HEK293T (cell line): ENCODE results near the gene IL1R1.

Experiments
- BHLHE40 ChIP-seq: fragments of 450-650 bp; IDR thresholded peaks from 2 replicates; pipeline ENCODE4 v1.6.1; 2016; ENCODE audit warnings: mild to moderate bottlenecking, moderate library complexity, borderline replicate concordance
- ELF4 ChIP-seq: fragments of 450-650 bp; IDR thresholded peaks from 2 replicates; pipeline ENCODE4 v1.6.1; 2017; ENCODE audit warnings: antibody characterized with exemption
- FOXK2 ChIP-seq: fragments of 450-650 bp; IDR thresholded peaks from 2 replicates; pipeline ENCODE4 v1.6.1; 2016; ENCODE audit warnings: mild to moderate bottlenecking
- NFRKB ChIP-seq: fragments of 450-650 bp; IDR thresholded peaks from 2 replicates; pipeline ENCODE4 v1.6.1; 2016; ENCODE audit warnings: mild to moderate bottlenecking, moderate library complexity
- SP1 ChIP-seq: fragments of 450-650 bp; IDR thresholded peaks from 2 replicates; pipeline ENCODE4 v1.6.1; 2017
- ZNF384 ChIP-seq: fragments of 450-650 bp; IDR thresholded peaks from 2 replicates; pipeline ENCODE4 v1.6.1; 2016

DNA sequence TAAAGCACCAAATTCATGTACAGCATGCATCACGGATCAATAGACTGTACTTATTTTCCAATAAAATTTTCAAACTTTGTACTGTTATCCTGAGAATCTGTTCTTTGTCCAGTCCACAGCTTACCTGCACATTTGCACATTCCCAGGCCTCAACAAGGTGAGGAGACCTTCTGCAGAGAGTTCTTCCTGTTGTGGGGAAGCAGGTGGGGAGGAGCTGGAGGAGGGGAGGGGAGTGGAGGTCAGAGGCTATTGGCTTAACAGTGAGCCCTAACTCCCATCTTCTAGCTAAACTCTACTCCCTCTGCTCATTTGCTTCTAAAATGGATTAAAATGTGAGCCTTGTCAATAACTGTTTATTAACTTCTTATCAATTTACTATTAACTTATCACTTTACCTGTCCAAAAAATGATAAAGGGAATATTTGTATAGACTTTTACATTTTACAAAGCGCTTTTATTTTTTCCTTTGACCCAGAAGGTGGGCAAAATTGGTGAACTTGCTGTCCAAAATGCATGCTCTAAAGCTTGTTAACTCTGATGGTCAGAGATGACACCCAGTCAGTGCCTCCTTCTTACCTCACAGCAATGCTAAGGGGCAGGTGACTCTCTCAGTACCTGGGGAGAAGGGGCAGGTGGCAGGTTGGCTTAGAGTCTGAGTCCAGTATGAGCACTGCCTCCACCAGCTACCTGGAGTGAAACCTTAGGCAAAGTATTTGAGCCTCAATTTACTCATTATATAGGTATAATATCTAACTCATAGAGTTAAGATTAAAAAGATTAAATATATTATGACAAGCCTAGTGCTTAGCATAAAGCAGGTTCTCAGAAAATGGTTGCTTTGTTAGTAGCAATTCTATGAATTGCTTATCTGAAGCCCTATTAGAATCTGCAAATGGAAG is 37.5 kb downstream of the IL1R1 start:
- no peak for TF ChIP-seq SP1
- no peak for TF ChIP-seq BHLHE40
- no peak for TF ChIP-seq ELF4
- no peak for TF ChIP-seq NFRKB
- no peak for TF ChIP-seq FOXK2
- TF ChIP-seq ZNF384: no peak
